Activated CD8-positive, alpha-beta memory T cell treated with anti-CD3 and anti-CD28 coated beads, Interleukin-2, amount 50 U/mL, for 1 hour (primary cell): Measurements from ENCODE around the gene PHACTR1.

Experiments
- DNase-seq: peaks from one replicate; pipeline ENCODE4 v3.0.0-alpha.2; 2020; ENCODE audit errors: extremely low read depth

PHACTR1 gene

GRCh38 chr6:12990162-12990561, 273.6 kb downstream of the PHACTR1 start:
- DNase-seq, result no peak

- no peak for DNase-seq
These were observed 274.9 kb downstream of the PHACTR1 start for GRCh38 chr6:12991435-12991834.

GRCh38 chr6:12992770-12993169, 276.2 kb downstream of the PHACTR1 start:
- no peak for DNase-seq

GRCh38 chr6:12993283-12993898, 276.8 kb downstream of the PHACTR1 start:
- no peak for DNase-seq

GRCh38 chr6:12995419-12995818, 278.9 kb downstream of the PHACTR1 start:
- no peak for DNase-seq

GRCh38 chr6:13000537-13000936, 284.0 kb downstream of the PHACTR1 start:
- DNase-seq, result no peak

GRCh38 chr6:13001927-13002326, 285.4 kb downstream of the PHACTR1 start:
- DNase-seq, result no peak

- DNase-seq, result no peak
These were observed 288.0 kb downstream of the PHACTR1 start for GRCh38 chr6:13004601-13005000.

GRCh38 chr6:13005994-13006393, 289.4 kb downstream of the PHACTR1 start:
- DNase-seq, result no peak

- no peak for DNase-seq
These were observed 290.2 kb downstream of the PHACTR1 start for GRCh38 chr6:13006578-13007300.

- no peak for DNase-seq
These were observed 291.2 kb downstream of the PHACTR1 start for GRCh38 chr6:13007744-13008143.

GRCh38 chr6:13009031-13009430, 292.5 kb downstream of the PHACTR1 start:
- no peak for DNase-seq

GRCh38 chr6:13009461-13009860, 292.9 kb downstream of the PHACTR1 start:
- DNase-seq, result no peak

- DNase-seq, result no peak
These were observed 295.1 kb downstream of the PHACTR1 start for GRCh38 chr6:13011612-13012146.

- no peak for DNase-seq
These were observed 295.7 kb downstream of the PHACTR1 start for GRCh38 chr6:13012296-13012695.

GRCh38 chr6:13012977-13013680, 296.6 kb downstream of the PHACTR1 start:
- no peak for DNase-seq

GRCh38 chr6:13013681-13014503, 297.3 kb downstream of the PHACTR1 start:
- no peak for DNase-seq

- DNase-seq, result no peak
These were observed 298.2 kb downstream of the PHACTR1 start for GRCh38 chr6:13014504-13015378.

- DNase-seq, result no peak
These were observed 298.8 kb downstream of the PHACTR1 start for GRCh38 chr6:13015379-13015681.

- no peak for DNase-seq
These were observed 308.0 kb downstream of the PHACTR1 start for GRCh38 chr6:13024616-13025015.

- DNase-seq, result no peak
These were observed 309.4 kb downstream of the PHACTR1 start for GRCh38 chr6:13025893-13026499.
